HCT116 (cell line): Measurements from ENCODE around the gene AUTS2.

Experiments used
- ATF3 ChIP-seq: IDR thresholded peaks from 2 replicates; pipeline ENCODE4 v1.6.1; 2012
- CEBPB ChIP-seq: IDR thresholded peaks from 2 replicates; pipeline ENCODE4 v1.6.1; 2012; ENCODE audit warnings: low read depth
- CTCF ChIP-seq, 3 experiments: fragments of 200-600 bp in 1 of 3; sonication (generic) in 1 of 3; IDR thresholded peaks in 2 of 3; conservative IDR thresholded peaks in 1 of 3; 2 replicates each; pipeline ENCODE4 v1.5.1; 2012 to 2017; ENCODE audit warnings: low read depth in 2 of 3, low read length in 2 of 3, antibody characterized with exemption in 1 of 3, borderline replicate concordance in 1 of 3, control low read depth in 1 of 3, mild to moderate bottlenecking in 1 of 3, mixed read lengths in 1 of 3, mixed run types in 1 of 3, moderate library complexity in 1 of 3; ENCODE audit not compliant: insufficient read depth in 1 of 3
- EZH2 ChIP-seq: fragments of 200-600 bp; sonication (generic); IDR thresholded peaks from 2 replicates; pipeline ENCODE4 v1.6.1; 2017; ENCODE audit warnings: antibody characterized with exemption, mixed run types
- EZH2phosphoT487 ChIP-seq: fragments of 200-600 bp; IDR thresholded peaks from 2 replicates; pipeline ENCODE4 v1.6.1; 2018; ENCODE audit warnings: antibody characterized with exemption, borderline replicate concordance
- MAX ChIP-seq: IDR thresholded peaks from 2 replicates; pipeline ENCODE4 v1.6.1; 2012
- POLR2A ChIP-seq: IDR thresholded peaks from 2 replicates; pipeline ENCODE4 v1.7.0; 2011; ENCODE audit warnings: borderline replicate concordance; ENCODE audit not compliant: insufficient read depth, insufficient read length; ENCODE audit errors: extremely low read depth
- POLR2AphosphoS5 ChIP-seq: IDR thresholded peaks from 2 replicates; pipeline ENCODE4 v1.6.1; 2011; ENCODE audit warnings: mild to moderate bottlenecking, low read depth, low read length, moderate library complexity
- RAD21 ChIP-seq: IDR thresholded peaks from 2 replicates; pipeline ENCODE4 v1.6.1; 2012; ENCODE audit warnings: low read depth, mild to moderate bottlenecking
- REST ChIP-seq: IDR thresholded peaks from 2 replicates; pipeline ENCODE4 v1.6.1; 2012; ENCODE audit warnings: low read depth
- SIN3A ChIP-seq: IDR thresholded peaks from 2 replicates; pipeline ENCODE4 v1.6.1; 2012; ENCODE audit warnings: low read depth
- SP1 ChIP-seq: IDR thresholded peaks from 2 replicates; pipeline ENCODE4 v1.6.1; 2012; ENCODE audit warnings: low read depth
- ZFX ChIP-seq: fragments of 450-650 bp; IDR thresholded peaks from 2 replicates; pipeline ENCODE4 v1.6.1; 2017

GRCh38 chr7:70487886-70488285 is 889.6 kb downstream of the AUTS2 start:
- no peak for TF ChIP-seq ATF3
- TF ChIP-seq REST, result no peak
- no peak for TF ChIP-seq CTCF (IDR thresholded peaks at IDR 0.05 in 2 of 3, conservative IDR thresholded peaks at IDR 0.05 in 1 of 3; ENCODE audit: borderline replicate concordance in 1 of 3, insufficient read depth in 1 of 3, low read depth in 2 of 3, low read length in 2 of 3)
- TF ChIP-seq POLR2A, result no peak
- TF ChIP-seq ZFX, result no peak
- TF ChIP-seq CEBPB, result no peak
- no peak for TF ChIP-seq SP1
- TF ChIP-seq POLR2AphosphoS5, result no peak
- TF ChIP-seq RAD21, result no peak
- TF ChIP-seq MAX, result no peak
- TF ChIP-seq EZH2phosphoT487, result no peak
- TF ChIP-seq EZH2, result no peak
- TF ChIP-seq SIN3A, result no peak
